Measurements from ENCODE around the gene GORASP2. TPM values are rescaled to one million over a fixed set of nuclear protein-coding genes. Genes with fewer than 3 reads are reported as not detected.

Gene GORASP2
- total RNA-seq, 1 donor from 2014 or later: 30.3 TPM

DNA sequence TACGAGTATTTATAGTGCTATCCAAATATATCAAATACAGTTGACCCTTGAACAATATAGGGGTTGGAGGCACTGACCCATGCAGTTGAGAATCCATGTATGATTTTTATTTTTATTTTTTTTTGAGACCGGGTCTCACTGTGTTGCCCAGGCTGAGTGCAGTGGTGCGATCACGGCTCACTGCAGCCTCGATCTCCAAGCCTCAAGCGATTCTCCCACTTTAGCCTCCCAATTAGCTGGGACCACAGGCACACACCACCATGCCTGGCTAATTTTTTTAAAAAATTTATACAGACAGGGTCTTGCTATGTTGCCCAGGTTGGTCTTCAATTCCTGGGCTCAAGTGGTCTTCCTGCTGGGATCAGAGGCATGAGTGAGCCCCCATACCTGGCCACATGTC, 70.6 kb downstream of the GORASP2 start:
- no peak for DNase-seq

DNA sequence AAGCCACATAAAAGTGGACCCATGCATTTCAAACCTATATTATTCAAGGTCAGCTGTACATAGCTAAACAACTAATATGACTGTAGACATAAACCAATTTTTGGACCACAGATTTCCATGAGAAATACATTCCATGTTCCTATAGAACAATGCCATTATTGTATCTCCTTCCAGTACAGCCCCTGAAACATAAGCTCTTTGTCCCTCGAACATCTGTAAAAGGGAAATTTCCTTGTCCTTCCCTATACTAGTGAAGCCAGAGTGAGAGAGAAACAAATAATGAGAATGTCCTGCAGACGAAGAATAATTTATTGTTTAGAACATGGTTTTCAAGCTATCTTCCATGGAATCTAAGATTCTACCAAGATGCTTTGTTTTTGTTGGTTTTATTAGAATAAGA, 75.3 kb downstream of the GORASP2 start:
- DNase-seq: no peak

DNA sequence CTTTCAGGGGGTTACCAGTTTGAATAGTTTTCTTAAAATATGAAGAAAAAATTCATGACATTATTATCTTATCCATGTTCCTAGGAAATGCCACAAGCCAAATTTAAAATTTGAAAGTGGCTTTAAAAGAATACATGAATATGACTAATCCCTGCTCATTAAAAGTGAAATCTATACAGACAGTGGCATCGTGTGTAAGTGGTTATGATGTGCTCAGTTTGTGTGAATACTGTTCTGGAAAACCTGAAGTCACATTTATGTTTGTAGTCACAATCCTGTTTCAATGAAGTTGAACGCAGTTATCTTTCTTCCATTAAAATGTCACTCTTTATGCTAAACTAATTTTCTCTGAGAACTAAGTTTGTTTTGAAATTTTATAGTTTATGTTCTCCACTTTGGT, 75.8 kb downstream of the GORASP2 start:
- no peak for DNase-seq

DNA sequence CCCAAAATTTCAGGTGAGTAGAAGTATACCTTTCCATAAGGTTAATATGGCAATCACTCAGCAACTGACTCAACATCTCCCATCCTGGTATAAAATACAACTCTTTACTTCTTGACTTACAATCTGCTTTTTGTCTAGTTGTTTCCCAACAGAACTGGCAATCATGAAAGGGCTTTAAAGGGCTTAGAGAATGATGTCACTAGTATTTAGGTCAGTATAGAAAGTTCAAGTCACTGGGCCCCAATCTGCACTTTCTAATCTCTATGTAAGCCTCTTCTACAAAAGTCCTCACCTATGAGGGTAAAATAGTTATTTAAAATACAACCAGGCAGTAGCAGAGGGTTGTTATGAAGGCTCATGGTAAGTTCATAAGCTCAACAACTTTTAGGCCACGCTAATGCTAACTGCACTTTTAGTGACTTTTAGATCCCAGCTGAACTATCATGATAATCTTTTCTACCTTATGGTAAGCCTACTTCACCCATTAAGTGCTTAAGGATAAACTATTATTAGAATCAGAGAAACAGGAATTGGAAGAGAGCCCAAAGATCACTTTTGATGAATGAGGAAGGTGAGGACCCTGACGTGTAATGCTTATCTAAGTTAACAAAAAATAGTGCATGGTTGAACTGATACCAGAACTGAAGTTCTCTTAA, 79.6 kb downstream of the GORASP2 start:
- no peak for DNase-seq

DNA sequence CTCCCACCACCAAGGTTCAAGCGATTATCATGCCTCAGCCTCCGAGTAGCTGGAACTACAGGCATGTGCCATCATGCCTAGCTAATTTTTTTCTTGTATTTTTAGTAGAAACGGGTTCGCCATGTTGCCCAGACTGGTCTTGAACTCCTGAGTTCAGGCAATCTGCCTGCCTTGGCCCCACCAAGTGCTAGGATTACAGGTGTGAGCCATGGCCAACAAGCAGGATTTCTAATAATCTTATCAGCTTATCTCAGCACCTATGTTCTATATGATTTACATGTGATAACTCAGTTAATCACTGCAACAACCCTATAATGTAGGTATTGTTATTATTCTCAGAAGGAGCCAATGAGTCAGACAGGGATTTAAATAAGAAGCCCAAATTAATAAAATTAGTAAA, 80.3 kb downstream of the GORASP2 start:
- DNase-seq: no peak

DNA sequence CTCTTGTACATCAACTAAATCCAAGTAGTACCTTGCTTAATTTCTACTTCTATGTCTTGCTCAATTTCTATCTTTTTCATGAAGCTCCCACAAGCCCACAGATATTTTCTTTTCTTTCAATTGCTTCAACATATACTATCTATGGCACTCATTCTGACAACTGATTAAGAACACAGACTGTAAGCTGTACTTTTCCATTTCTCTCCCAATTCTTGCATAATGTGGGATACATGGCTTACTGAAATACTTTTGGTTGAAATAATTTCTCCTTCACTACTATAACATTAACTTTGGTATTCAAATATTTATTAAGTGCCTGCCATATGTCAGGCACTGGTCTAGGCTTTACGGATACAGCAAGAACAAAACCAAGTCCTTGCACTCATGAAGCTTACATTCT, 84.8 kb downstream of the GORASP2 start:
- DNase-seq: no peak

DNA sequence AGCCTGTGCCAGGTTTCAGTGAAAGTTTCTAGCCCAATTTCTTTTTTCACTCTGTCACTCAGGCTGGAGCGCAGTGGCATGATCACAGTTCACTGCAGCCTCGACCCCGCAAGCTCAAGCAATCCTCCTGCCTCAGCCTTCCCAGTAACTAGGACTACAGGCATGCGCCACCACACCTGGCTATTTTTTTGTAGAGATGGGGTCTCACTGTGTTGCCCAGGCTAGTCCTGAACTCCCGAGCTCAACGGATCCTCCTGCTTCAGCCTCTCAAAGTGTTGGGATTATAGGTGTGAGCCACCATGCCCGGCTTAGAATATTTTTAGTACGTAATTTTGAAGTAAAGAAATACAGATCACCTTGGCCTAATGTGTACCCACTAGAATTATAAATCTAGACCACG, 87.1 kb downstream of the GORASP2 start:
- DNase-seq: no peak

Other genes with a start within 250 kb of the GORASP2 start
- gene SP5, start 213.9 kb upstream of the GORASP2 start, total RNA-seq: not detected in 2 replicates
- gene ERICH2, start 158.9 kb upstream of the GORASP2 start, total RNA-seq: not detected in 2 replicates
- gene GAD1, start 112.4 kb upstream of the GORASP2 start, total RNA-seq: 0.47 TPM in 1 of 2 replicates, not detected in the other
- 15.1 and 45.1 TPM in 2 replicates for gene TLK1, start 231.6 kb downstream of the GORASP2 start, total RNA-seq

All from dermis blood vessel endothelial cell (primary cell).